Smooth muscle cell (in vitro differentiated cells): ENCODE measurements around the gene ZNF841. TPM values are rescaled to one million over a fixed set of nuclear protein-coding genes. Genes with fewer than 3 reads are reported as not detected.

Source experiments
- DNase-seq: peaks from one replicate; lab custom pipeline; 2025; ENCODE audit not compliant: unreplicated experiment; lab: John Stamatoyannopoulos, UW
- H2AFZ ChIP-seq: fragments of 200-600 bp; sonication (generic); 2 replicates; pipeline ENCODE4 v1.6.0; 2016; ENCODE audit warnings: antibody characterized with exemption, low read depth, mild to moderate bottlenecking
- H3F3A ChIP-seq: fragments of 200-600 bp; sonication (generic); 2 replicates; pipeline ENCODE4 v1.6.0; 2017; ENCODE audit warnings: antibody characterized with exemption, low read depth
- H3K27ac ChIP-seq: fragments of 200-600 bp; sonication (generic); 2 replicates; pipeline ENCODE4 v1.5.1; 2016; ENCODE audit warnings: low read depth, mild to moderate bottlenecking
- H3K27me3 ChIP-seq: fragments of 200-600 bp; sonication (generic); 2 replicates; pipeline ENCODE4 v1.6.1; 2016; ENCODE audit warnings: low read depth, mild to moderate bottlenecking
- H3K36me3 ChIP-seq: fragments of 200-600 bp; sonication (generic); 2 replicates; pipeline ENCODE4 v1.5.1; 2016; ENCODE audit warnings: low read depth
- H3K4me1 ChIP-seq: fragments of 200-600 bp; sonication (generic); 2 replicates; pipeline ENCODE4 v1.5.1; 2016; ENCODE audit warnings: low read depth
- H3K4me2 ChIP-seq: fragments of 200-600 bp; sonication (generic); 2 replicates; pipeline ENCODE4 v1.6.0; 2016; ENCODE audit warnings: mild to moderate bottlenecking
- H3K4me3 ChIP-seq: fragments of 200-600 bp; sonication (generic); 2 replicates; pipeline ENCODE4 v1.5.1; 2016; ENCODE audit warnings: mild to moderate bottlenecking
- H3K79me2 ChIP-seq: fragments of 200-600 bp; sonication (generic); 2 replicates; pipeline ENCODE4 v1.6.0; 2016; ENCODE audit warnings: low read depth, mild to moderate bottlenecking
- H3K9ac ChIP-seq: fragments of 200-600 bp; sonication (generic); 2 replicates; pipeline ENCODE4 v1.6.0; 2016; ENCODE audit warnings: low read depth
- H3K9me3 ChIP-seq: fragments of 200-600 bp; sonication (generic); replicated peaks from 2 replicates; pipeline ENCODE4 v1.5.1; 2016; ENCODE audit warnings: low read depth
- H4K20me1 ChIP-seq: fragments of 200-600 bp; sonication (generic); 2 replicates; pipeline ENCODE4 v1.6.0; 2016; ENCODE audit warnings: low read depth
- WGBS: methylation state at CpG from one replicate; pipeline ENCODE4 v1.1.7; 2016; ENCODE audit warnings: low lambda C conversion rate; 5-methylcytosine and 5-hydroxymethylcytosine counted together
- polyA plus RNA-seq: library from polyadenylated mRNA; unstranded; fragments of >200 nt; fragmentation: Nextera tagmentation; extraction: Ambion mirVana; gene quantifications from 2 replicates; pipeline ENCODE4 v1.2.1, GENCODE V29; 2016
- total RNA-seq: library from RNA; depleted of rRNA; stranded (reverse); fragments of >200 nt; gene quantifications from 2 replicates; pipeline ENCODE4 v1.2.3, GENCODE V29; 2014
- TF ChIP-seq, protein P1 (sequence below): fragments of 200-600 bp; sonication (generic); IDR thresholded peaks from 2 replicates; pipeline ENCODE4 v1.5.1; 2017; ENCODE audit warnings: borderline replicate concordance, mild to moderate bottlenecking, antibody characterized with exemption; ENCODE audit not compliant: insufficient read depth, poor library complexity, severe bottlenecking

ZNF841 gene
- total and polyA plus RNA-seq, 2 experiments from 2014 or later: 7.9 to 50.6 TPM

- H3F3A ChIP-seq: no peaks in the 10 kb centered on the region
- no peak overlapping the region for H2AFZ ChIP-seq
- H3K27ac ChIP-seq: no peak overlapping the region
- H4K20me1 ChIP-seq: no peaks in the 10 kb centered on the region
- 96% methylated on average over 5 of the region's 5 CpGs for WGBS
- no peak overlapping the region for H3K4me2 ChIP-seq
- H3K4me3 ChIP-seq: peak overlapping the region; percentile 5
- TF ChIP-seq, protein P1, sequence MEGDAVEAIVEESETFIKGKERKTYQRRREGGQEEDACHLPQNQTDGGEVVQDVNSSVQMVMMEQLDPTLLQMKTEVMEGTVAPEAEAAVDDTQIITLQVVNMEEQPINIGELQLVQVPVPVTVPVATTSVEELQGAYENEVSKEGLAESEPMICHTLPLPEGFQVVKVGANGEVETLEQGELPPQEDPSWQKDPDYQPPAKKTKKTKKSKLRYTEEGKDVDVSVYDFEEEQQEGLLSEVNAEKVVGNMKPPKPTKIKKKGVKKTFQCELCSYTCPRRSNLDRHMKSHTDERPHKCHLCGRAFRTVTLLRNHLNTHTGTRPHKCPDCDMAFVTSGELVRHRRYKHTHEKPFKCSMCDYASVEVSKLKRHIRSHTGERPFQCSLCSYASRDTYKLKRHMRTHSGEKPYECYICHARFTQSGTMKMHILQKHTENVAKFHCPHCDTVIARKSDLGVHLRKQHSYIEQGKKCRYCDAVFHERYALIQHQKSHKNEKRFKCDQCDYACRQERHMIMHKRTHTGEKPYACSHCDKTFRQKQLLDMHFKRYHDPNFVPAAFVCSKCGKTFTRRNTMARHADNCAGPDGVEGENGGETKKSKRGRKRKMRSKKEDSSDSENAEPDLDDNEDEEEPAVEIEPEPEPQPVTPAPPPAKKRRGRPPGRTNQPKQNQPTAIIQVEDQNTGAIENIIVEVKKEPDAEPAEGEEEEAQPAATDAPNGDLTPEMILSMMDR: no peak
- no peaks in the 10 kb centered on the region for H3K4me1 ChIP-seq
- DNase-seq: no peak
- H3K27me3 ChIP-seq: no peaks in the 10 kb centered on the region
- peaks cover 58% of the 10 kb centered on the region for H3K36me3 ChIP-seq
- no peak overlapping the region for H3K9ac ChIP-seq
- H3K79me2 ChIP-seq: no peaks in the 10 kb centered on the region
- H3K9me3 ChIP-seq: peaks cover 86% of the 10 kb centered on the region
Measured at GRCh38 chr19:52114691-52115090, 19.1 kb upstream of the ZNF841 start.

- Histone ChIP-seq H3K4me1 (no peaks in the 10 kb centered on the region), H3K4me2 (no peak overlapping the region), H3K27me3 (no peaks in the 10 kb centered on the region), H3F3A (no peaks in the 10 kb centered on the region), H3K9ac (no peak overlapping the region), H3K27ac (no peak overlapping the region), H3K9me3 (peaks cover 78% of the 10 kb centered on the region), H3K79me2 (no peaks in the 10 kb centered on the region), H3K36me3 (peaks cover 37% of the 10 kb centered on the region), H2AFZ (no peak overlapping the region), H3K4me3 (no peak overlapping the region), H4K20me1 (no peaks in the 10 kb centered on the region)
- TF ChIP-seq, protein P1: no peak
- DNase-seq: no peak
- 97% methylated on average over 3 of the region's 3 CpGs for WGBS
Measured at GRCh38 chr19:52112624-52113023, 17.1 kb upstream of the ZNF841 start.

DNA sequence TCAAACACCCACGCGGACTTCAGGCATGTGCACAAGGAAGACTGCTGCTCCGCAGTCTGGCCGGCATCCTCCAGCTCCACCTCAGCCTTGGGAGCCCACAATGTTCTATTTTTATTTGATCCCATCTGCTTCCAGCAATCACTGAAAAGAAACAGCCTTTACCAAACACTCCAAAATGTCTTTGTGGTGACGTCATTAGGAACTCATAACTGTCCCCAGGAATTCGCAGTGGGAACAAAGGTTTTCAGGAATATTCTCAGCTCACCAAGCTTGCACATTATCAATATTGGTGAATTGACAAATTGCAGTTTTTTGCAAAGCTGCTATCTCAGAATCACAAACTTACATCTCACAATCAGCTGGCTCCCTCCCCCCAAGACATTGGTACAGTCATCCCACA, 15.2 kb upstream of the ZNF841 start:
- no peak overlapping the region for H3K27ac ChIP-seq
- H3K79me2 ChIP-seq: no peaks in the 10 kb centered on the region
- no peaks in the 10 kb centered on the region for H3F3A ChIP-seq
- H3K9ac ChIP-seq: no peak overlapping the region
- no peaks in the 10 kb centered on the region for H4K20me1 ChIP-seq
- H3K9me3 ChIP-seq: peaks cover 65% of the 10 kb centered on the region
- no peak overlapping the region for H3K4me2 ChIP-seq
- H2AFZ ChIP-seq: no peak overlapping the region
- no peaks in the 10 kb centered on the region for H3K4me1 ChIP-seq
- no peaks in the 10 kb centered on the region for H3K27me3 ChIP-seq
- H3K4me3 ChIP-seq: no peak overlapping the region
- 90% methylated on average over 6 of the region's 6 CpGs for WGBS
- TF ChIP-seq, protein P1: no peak
- H3K36me3 ChIP-seq: peaks cover 19% of the 10 kb centered on the region
- DNase-seq: no peak

DNA sequence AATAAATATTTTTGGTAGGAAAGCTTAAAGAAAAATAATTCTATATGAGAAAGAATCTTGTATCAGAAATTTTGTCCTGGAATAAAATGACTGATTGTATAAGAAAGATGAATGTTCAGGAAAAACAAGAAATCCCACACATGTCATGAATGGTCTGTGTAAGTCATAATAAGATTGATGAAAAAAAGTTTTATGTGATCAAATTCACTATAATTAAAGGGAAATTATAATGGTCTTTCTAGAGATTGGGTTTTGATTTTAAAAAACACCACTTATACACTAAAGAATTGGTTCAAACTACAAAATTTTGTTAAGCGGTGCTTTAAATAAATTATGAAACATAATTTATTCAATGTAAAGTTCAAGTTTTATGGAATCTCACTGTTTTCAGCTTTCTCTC, 7.2 kb upstream of the ZNF841 start:
- Histone ChIP-seq H3K9ac (no peak overlapping the region), H3K4me3 (no peak overlapping the region), H3K36me3 (no peaks in the 10 kb centered on the region), H3K4me2 (no peak overlapping the region), H3K27ac (no peak overlapping the region), H3K4me1 (no peaks in the 10 kb centered on the region), H3K27me3 (no peaks in the 10 kb centered on the region), H3K9me3 (peaks cover 33% of the 10 kb centered on the region), H3K79me2 (no peaks in the 10 kb centered on the region), H4K20me1 (no peaks in the 10 kb centered on the region), H2AFZ (no peak overlapping the region), H3F3A (no peaks in the 10 kb centered on the region)
- no peak for DNase-seq
- TF ChIP-seq, protein P1: no peak
- WGBS: 97% methylated on average over 1 of the region's 1 CpG
